ENCODE measurements around the gene SIDT2.
"Not testable (repeated sequence)": the region's sequence is repeated elsewhere in the genome, so short reads cannot be mapped to it uniquely, and the experiment has no call there.

Gene SIDT2

GRCh38 chr11:117205211-117205818 is 26.8 kb downstream of the SIDT2 start:
- no peak for DNase-seq

- DNase-seq, result not testable (repeated sequence)
Measured at GRCh38 chr11:117206111-117206510, 27.6 kb downstream of the SIDT2 start.

- DNase-seq, result not testable (repeated sequence)
Measured at GRCh38 chr11:117206859-117207258, 28.3 kb downstream of the SIDT2 start.

- DNase-seq, result not testable (repeated sequence)
Measured at GRCh38 chr11:117207481-117207880, 28.9 kb downstream of the SIDT2 start.

GRCh38 chr11:117208710-117209109 is 30.2 kb downstream of the SIDT2 start:
- not testable (repeated sequence) for DNase-seq

- DNase-seq, result not testable (repeated sequence)
Measured at GRCh38 chr11:117209351-117210125, 31.0 kb downstream of the SIDT2 start.

GRCh38 chr11:117210620-117211019 is 32.1 kb downstream of the SIDT2 start:
- no peak for DNase-seq

GRCh38 chr11:117212697-117213355 is 34.3 kb downstream of the SIDT2 start:
- no peak for DNase-seq

GRCh38 chr11:117214404-117215110 is 36.0 kb downstream of the SIDT2 start:
- DNase-seq, result no peak

- no peak for DNase-seq
Measured at GRCh38 chr11:117217141-117218084, 38.9 kb downstream of the SIDT2 start.

- DNase-seq, result no peak
Measured at GRCh38 chr11:117218133-117218915, 39.8 kb downstream of the SIDT2 start.

- DNase-seq, result no peak
Measured at GRCh38 chr11:117219001-117219400, 40.5 kb downstream of the SIDT2 start.

- DNase-seq, result no peak
Measured at GRCh38 chr11:117219455-117219854, 40.9 kb downstream of the SIDT2 start.

- no peak for DNase-seq
Measured at GRCh38 chr11:117219995-117220394, 41.5 kb downstream of the SIDT2 start.

- DNase-seq, result no peak
Measured at GRCh38 chr11:117220568-117220967, 42.0 kb downstream of the SIDT2 start.

GRCh38 chr11:117220999-117221774 is 42.6 kb downstream of the SIDT2 start:
- no peak for DNase-seq

GRCh38 chr11:117221775-117222517 is 43.4 kb downstream of the SIDT2 start:
- DNase-seq, result no peak

GRCh38 chr11:117222991-117223740 is 44.6 kb downstream of the SIDT2 start:
- no peak for DNase-seq
